GM12891 (cell line): Measurements from ENCODE around the gene EFCAB3.
"Not testable (repeated sequence)": the region's sequence is repeated elsewhere in the genome, so short reads cannot be mapped to it uniquely, and the experiment has no call there.

Source experiments
- POLR2A ChIP-seq: IDR thresholded peaks from 2 replicates; pipeline ENCODE4 v1.6.1; 2011; ENCODE audit warnings: low read depth, low read length, control low read depth
- TAF1 ChIP-seq: IDR thresholded peaks from 2 replicates; pipeline ENCODE4 v1.6.1; 2011; ENCODE audit warnings: low read depth, low read length, control low read depth

- TF ChIP-seq POLR2A, TAF1: not testable (repeated sequence)
These were observed 73.3 kb downstream of the EFCAB3 start for GRCh38 chr17:62453656-62454055.
